ENCODE measurements around the gene PALM.
"Not testable (repeated sequence)": the region's sequence is repeated elsewhere in the genome, so short reads cannot be mapped to it uniquely, and the experiment has no call there.

The PALM gene

GRCh38 chr19:729564-729963 lies 20.8 kb downstream of the PALM start:
- not testable (repeated sequence) for DNase-seq

GRCh38 chr19:729965-730668 lies 21.4 kb downstream of the PALM start:
- no peak for DNase-seq

- DNase-seq = no peak
These were observed 22.3 kb downstream of the PALM start for GRCh38 chr19:731000-731399.

- DNase-seq = no peak
These were observed 23.7 kb downstream of the PALM start for GRCh38 chr19:732148-733069.

- no peak for DNase-seq
These were observed 26.0 kb downstream of the PALM start for GRCh38 chr19:734716-735115.

GRCh38 chr19:736125-736524 lies 27.4 kb downstream of the PALM start:
- no peak for DNase-seq

GRCh38 chr19:737591-738093 lies 28.9 kb downstream of the PALM start:
- peak in 9 of 56 donors; percentile 7 to 36 (median 23) for DNase-seq

GRCh38 chr19:738509-739128 lies 29.9 kb downstream of the PALM start:
- no peak for DNase-seq

- DNase-seq = no peak
These were observed 31.4 kb downstream of the PALM start for GRCh38 chr19:739998-740715.

GRCh38 chr19:740816-741505 lies 32.2 kb downstream of the PALM start:
- DNase-seq = not testable (repeated sequence)

GRCh38 chr19:741506-742131 lies 32.9 kb downstream of the PALM start:
- DNase-seq = peak in 1 of 56 donors; percentile 5

- no peak for DNase-seq
These were observed 33.9 kb downstream of the PALM start for GRCh38 chr19:742540-743075.

- peak in 6 of 56 donors; percentile 10 to 37 (median 16) for DNase-seq
These were observed 34.5 kb downstream of the PALM start for GRCh38 chr19:743168-743687.

- not testable (repeated sequence) for DNase-seq
These were observed 36.4 kb downstream of the PALM start for GRCh38 chr19:745138-745537.

- no peak for DNase-seq
These were observed 37.6 kb downstream of the PALM start for GRCh38 chr19:746208-746819.

- no peak for DNase-seq
These were observed 38.2 kb downstream of the PALM start for GRCh38 chr19:746956-747355.

- no peak for DNase-seq
These were observed 38.9 kb downstream of the PALM start for GRCh38 chr19:747432-748273.

- no peak for DNase-seq
These were observed 39.5 kb downstream of the PALM start for GRCh38 chr19:748274-748598.
